B cell (primary cell): ENCODE data around the gene SRBD1. TPM values are rescaled to one million over a fixed set of nuclear protein-coding genes. Genes with fewer than 3 reads are reported as not detected.
"Not testable (repeated sequence)": the region's sequence is repeated elsewhere in the genome, so short reads cannot be mapped to it uniquely, and the experiment has no call there.

Source experiments
- ATAC-seq: fragments of 200-7000 bp; cut with Tn5 transposase; one replicate; pipeline ENCODE4 v1.10.0; 2021; ENCODE audit warnings: low read depth, mild to moderate bottlenecking, moderate number of reproducible peaks, moderate library complexity
- CTCF ChIA-PET: fragments of 350-600 bp; sonication (Branson Sonifier 250); formaldehyde crosslinking; loops from one replicate; lab custom pipeline; 2021; ENCODE audit warnings: antibody characterized with exemption, inconsistent platforms; lab: Charles Lee
- POLR2A ChIA-PET: fragments of 350-600 bp; sonication (Branson Sonifier 250); formaldehyde crosslinking; loops from one replicate; lab custom pipeline; 2021; ENCODE audit warnings: antibody characterized with exemption; lab: Charles Lee
- DNase-seq: peaks from one replicate; pipeline ENCODE4 v3.0.0; 2013
- H2AFZ ChIP-seq: 2 replicates; pipeline ENCODE4 v1.6.1; 2012; ENCODE audit warnings: mild to moderate bottlenecking, low read depth, low read length; ENCODE audit not compliant: insufficient read depth, poor library complexity, severe bottlenecking
- H3K27ac ChIP-seq, 2 donors: 1 replicate in 1 of 2; 2 replicates in 1 of 2; pipeline ENCODE4 v1.5.1; 2012 to 2013; ENCODE audit warnings: low read length in 2 of 2, mild to moderate bottlenecking in 2 of 2, moderate library complexity in 1 of 2
- H3K27me3 ChIP-seq, 4 experiments: fragments of 200-600 bp in 1 of 4; sonication (generic) in 1 of 4; replicated peaks in 1 of 4; 1 replicate in 2 of 4; 2 replicates in 2 of 4; pipeline versions ENCODE4 v1.6.1 to v1.7.0; 2013 to 2016; ENCODE audit warnings: low read length in 3 of 4, mild to moderate bottlenecking in 2 of 4, mixed read lengths in 1 of 4, moderate library complexity in 1 of 4; ENCODE audit not compliant: insufficient read depth in 4 of 4, control insufficient read depth in 3 of 4; ENCODE audit errors: control extremely low read depth in 1 of 4
- H3K36me3 ChIP-seq, 2 experiments: replicated peaks in 1 of 2; 1 replicate in 1 of 2; 2 replicates in 1 of 2; pipeline versions ENCODE4 v1.6.1 to v1.7.1; 2013; ENCODE audit warnings: low read length in 1 of 2; ENCODE audit not compliant: insufficient read depth in 2 of 2, control insufficient read depth in 1 of 2; ENCODE audit errors: control extremely low read depth in 1 of 2, extremely low read depth in 1 of 2
- H3K4me1 ChIP-seq, 2 donors: fragments of 200-600 bp in 1 of 2; sonication (generic) in 1 of 2; 1 replicate in 1 of 2; 2 replicates in 1 of 2; pipeline versions ENCODE4 v1.5.1 to v1.6.1; 2013 to 2017; ENCODE audit warnings: low read length in 2 of 2; ENCODE audit not compliant: control insufficient read depth in 2 of 2, insufficient read depth in 2 of 2
- H3K4me2 ChIP-seq: replicated peaks from 2 replicates; pipeline ENCODE3; 2012; ENCODE audit warnings: mild to moderate bottlenecking, low read depth, low read length; ENCODE audit not compliant: poor library complexity, severe bottlenecking
- H3K4me3 ChIP-seq, 5 experiments: fragments of 200-600 bp in 1 of 5; sonication (generic) in 1 of 5; 1 replicate in 3 of 5; 2 replicates in 2 of 5; pipeline versions ENCODE4 v1.5.1 to v1.7.0; 2011 to 2016; ENCODE audit warnings: low read length in 4 of 5, mild to moderate bottlenecking in 4 of 5, low read depth in 2 of 5, control low read depth in 1 of 5, moderate library complexity in 1 of 5; ENCODE audit not compliant: insufficient read depth in 1 of 5; ENCODE audit errors: control extremely low read depth in 1 of 5, extremely low read depth in 1 of 5
- H3K79me2 ChIP-seq: fragments of 200-600 bp; sonication (generic); one replicate; pipeline ENCODE4 v1.6.0; 2016; ENCODE audit warnings: low read length; ENCODE audit not compliant: control insufficient read depth, insufficient read depth
- H3K9ac ChIP-seq: fragments of 200-600 bp; sonication (generic); 2 replicates; pipeline ENCODE4 v1.6.1; 2017; ENCODE audit warnings: mild to moderate bottlenecking, low read length, moderate library complexity
- H3K9me3 ChIP-seq, 3 donors: one replicate each; pipeline versions ENCODE4 v1.6.1 to v1.7.1; 2013; ENCODE audit warnings: low read length in 2 of 3; ENCODE audit not compliant: control insufficient read depth in 2 of 3, insufficient read depth in 1 of 3; ENCODE audit errors: control extremely low read depth in 1 of 3
- H4K20me1 ChIP-seq: 2 replicates; pipeline ENCODE4 v1.6.0; 2012; ENCODE audit warnings: mild to moderate bottlenecking, low read length; ENCODE audit not compliant: insufficient read depth, control insufficient read depth, poor library complexity, severe bottlenecking
- H3K27ac Mint-ChIP-seq: one replicate; pipeline ENCODE4 v1.8.0; 2021; ENCODE audit warnings: mixed read lengths
- H3K27me3 Mint-ChIP-seq: one replicate; pipeline ENCODE4 v1.8.0; 2021; ENCODE audit warnings: mixed read lengths
- H3K4me1 Mint-ChIP-seq: one replicate; pipeline ENCODE4 v1.8.0; 2021; ENCODE audit warnings: mixed read lengths
- H3K4me3 Mint-ChIP-seq: one replicate; pipeline ENCODE4 v1.8.0; 2021; ENCODE audit warnings: mixed read lengths
- H3K9me3 Mint-ChIP-seq: one replicate; pipeline ENCODE4 v1.8.0; 2022; ENCODE audit warnings: mixed read lengths; ENCODE audit not compliant: insufficient read depth
- EZH2 ChIP-seq: IDR thresholded peaks from 2 replicates; pipeline ENCODE4 v1.6.1; 2012; ENCODE audit warnings: borderline replicate concordance, low read depth, mild to moderate bottlenecking, moderate library complexity, low read length; ENCODE audit not compliant: insufficient read depth, poor library complexity, severe bottlenecking
- WGBS: methylation state at CpG from one replicate; pipeline ENCODE4 v1.1.5; 2013; ENCODE audit warnings: missing lambda C conversion rate; ENCODE audit not compliant: insufficient coverage; 5-methylcytosine and 5-hydroxymethylcytosine counted together
- intact Hi-C: fragments of 100-400 bp; cut with micrococcal nuclease; formaldehyde crosslinking; loops from one replicate; pipeline ENCODE4 v1.10.0; 2022
- polyA plus RNA-seq: library from polyadenylated mRNA; depleted of rRNA; stranded (reverse); fragments of >200 nt; gene quantifications from 2 replicates; pipeline ENCODE4 v1.2.3, GENCODE V29; 2012
- total RNA-seq, 2 donors: library from RNA; stranded (reverse); fragments of 120-200 nt in 1 of 2; gene quantifications; 1 replicate in 1 of 2; 2 replicates in 1 of 2; pipeline versions ENCODE4 v1.2.3 to v1.2.4, GENCODE V29; 2013 to 2022
- TF ChIP-seq, protein P1 (sequence below): fragments of 200-600 bp; IDR thresholded peaks from one replicate; pipeline ENCODE4 v1.8.0; 2022; ENCODE audit warnings: antibody characterized with exemption, mild to moderate bottlenecking

The SRBD1 gene
- total and polyA plus RNA-seq, 2 donors (not counting 1 experiment from before 2014, with no cell fraction given): 6.2 to 27.1 TPM

DNA sequence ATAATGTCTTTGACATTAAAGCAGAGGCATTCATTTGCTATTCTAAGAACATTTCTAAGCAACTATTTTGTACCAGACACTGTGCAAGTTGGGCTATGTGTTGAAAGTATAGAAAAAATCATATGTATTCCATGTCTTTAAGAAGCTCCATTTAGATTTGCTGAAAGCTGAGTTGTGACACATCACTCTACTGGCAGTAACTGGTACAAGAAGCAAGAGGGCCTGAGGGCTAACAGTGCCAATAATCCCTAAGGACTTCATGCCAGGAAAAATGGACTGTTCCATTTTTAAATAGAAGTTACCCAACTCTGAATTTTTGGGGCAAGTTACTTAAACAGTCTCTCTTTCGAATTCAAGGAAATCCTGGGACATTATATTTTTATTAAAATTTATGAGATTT lies 178.7 kb downstream of the SRBD1 start:
- H3K27me3 Mint-ChIP-seq: no peaks in the 10 kb centered on the region
- no peak overlapping the region for H3K4me3 ChIP-seq
- no peak overlapping the region for H3K27ac Mint-ChIP-seq
- no peak overlapping the region for H3K4me3 Mint-ChIP-seq
- ATAC-seq (no peak), DNase-seq (no peak)
- POLR2A ChIA-PET: no interaction called here
- WGBS: no CpG with 5 or more reads among the region's 1 CpG
- CTCF ChIA-PET: no interaction called here
- H3K79me2 ChIP-seq: no peaks in the 10 kb centered on the region
- H2AFZ ChIP-seq: no peak overlapping the region
- no peaks in the 10 kb centered on the region for H3K36me3 ChIP-seq
- no peaks in the 10 kb centered on the region for H4K20me1 ChIP-seq
- intact Hi-C loops: no loop called here
- H3K9me3 Mint-ChIP-seq: peaks cover 2% of the 10 kb centered on the region
- no peaks in the 10 kb centered on the region for H3K4me1 ChIP-seq
- H3K27ac ChIP-seq: no peak overlapping the region
- no peak overlapping the region for H3K4me2 ChIP-seq
- H3K27me3 ChIP-seq: no peaks in the 10 kb centered on the region
- no peak overlapping the region for H3K9ac ChIP-seq
- TF ChIP-seq, protein P1, sequence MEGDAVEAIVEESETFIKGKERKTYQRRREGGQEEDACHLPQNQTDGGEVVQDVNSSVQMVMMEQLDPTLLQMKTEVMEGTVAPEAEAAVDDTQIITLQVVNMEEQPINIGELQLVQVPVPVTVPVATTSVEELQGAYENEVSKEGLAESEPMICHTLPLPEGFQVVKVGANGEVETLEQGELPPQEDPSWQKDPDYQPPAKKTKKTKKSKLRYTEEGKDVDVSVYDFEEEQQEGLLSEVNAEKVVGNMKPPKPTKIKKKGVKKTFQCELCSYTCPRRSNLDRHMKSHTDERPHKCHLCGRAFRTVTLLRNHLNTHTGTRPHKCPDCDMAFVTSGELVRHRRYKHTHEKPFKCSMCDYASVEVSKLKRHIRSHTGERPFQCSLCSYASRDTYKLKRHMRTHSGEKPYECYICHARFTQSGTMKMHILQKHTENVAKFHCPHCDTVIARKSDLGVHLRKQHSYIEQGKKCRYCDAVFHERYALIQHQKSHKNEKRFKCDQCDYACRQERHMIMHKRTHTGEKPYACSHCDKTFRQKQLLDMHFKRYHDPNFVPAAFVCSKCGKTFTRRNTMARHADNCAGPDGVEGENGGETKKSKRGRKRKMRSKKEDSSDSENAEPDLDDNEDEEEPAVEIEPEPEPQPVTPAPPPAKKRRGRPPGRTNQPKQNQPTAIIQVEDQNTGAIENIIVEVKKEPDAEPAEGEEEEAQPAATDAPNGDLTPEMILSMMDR: no peak
- TF ChIP-seq EZH2: no peak
- peaks cover 1 to 6% (median 2%) of the 10 kb centered on the region in 3 donors for H3K9me3 ChIP-seq
- H3K4me1 Mint-ChIP-seq: peaks cover 2% of the 10 kb centered on the region

DNA sequence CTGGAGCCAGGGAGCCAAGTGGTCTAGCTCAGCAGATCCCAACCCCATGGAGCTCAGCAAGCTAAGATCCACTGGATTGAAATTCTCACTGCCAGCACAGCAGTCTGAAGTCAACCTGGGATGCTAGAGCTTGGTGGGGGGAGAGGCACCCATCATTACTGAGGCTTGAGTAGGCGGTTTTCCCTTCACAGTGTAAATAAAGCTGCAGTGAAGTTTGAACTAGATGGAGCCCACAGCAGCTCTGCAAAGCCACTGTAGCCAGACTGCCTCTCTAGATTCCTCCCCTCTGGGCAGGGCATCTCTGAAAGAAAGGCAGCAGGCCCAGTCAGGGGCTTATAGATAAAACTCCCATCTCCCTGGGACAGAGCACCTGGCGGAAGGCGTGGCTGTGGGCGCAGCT lies 185.0 kb downstream of the SRBD1 start:
- CTCF ChIA-PET, intact Hi-C loops, H3K4me3 Mint-ChIP-seq, H3K4me1 ChIP-seq, H4K20me1 ChIP-seq, H3K4me2 ChIP-seq, H3K4me3 ChIP-seq, H3K27me3 ChIP-seq, H3K9ac ChIP-seq, H3K36me3 ChIP-seq, H3K79me2 ChIP-seq, H3K4me1 Mint-ChIP-seq, H3K27ac ChIP-seq, DNase-seq, H2AFZ ChIP-seq, POLR2A ChIA-PET, H3K9me3 ChIP-seq, H3K27me3 Mint-ChIP-seq, ATAC-seq, H3K9me3 Mint-ChIP-seq, H3K27ac Mint-ChIP-seq: not testable (repeated sequence)
- 96% methylated on average over 4 of the region's 4 CpGs for WGBS
